HG02763 (cell line): Measurements from ENCODE around the gene PSME3IP1.
"Not testable (repeated sequence)": the region's sequence is repeated elsewhere in the genome, so short reads cannot be mapped to it uniquely, and the experiment has no call there.

Experiments
- ATAC-seq: cut with Tn5 transposase; IDR thresholded peaks from one replicate; pipeline ENCODE4 v1.9.1; 2021; ENCODE audit warnings: mild to moderate bottlenecking, moderate library complexity; ENCODE audit not compliant: unreplicated experiment

PSME3IP1 gene

DNA sequence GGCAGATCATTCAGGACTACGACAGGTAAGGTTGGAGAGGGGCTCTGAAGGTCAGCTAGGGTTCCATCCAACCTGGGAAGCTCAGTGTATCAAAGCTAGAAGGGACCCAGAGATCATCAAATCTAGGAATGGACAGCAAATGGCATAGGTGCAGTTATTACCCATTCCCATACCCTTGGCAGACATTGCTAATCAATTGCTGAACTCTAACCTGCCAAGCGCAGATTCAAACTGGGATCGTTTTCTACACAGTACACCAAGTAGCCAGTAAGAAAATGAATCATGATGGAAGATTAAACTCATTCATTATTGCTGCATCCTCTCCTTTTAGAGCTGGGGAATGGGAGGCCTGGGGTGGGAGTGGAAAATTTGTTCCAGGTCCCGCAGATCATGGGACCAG lies 59.9 kb downstream of the PSME3IP1 start:
- no peak for ATAC-seq

DNA sequence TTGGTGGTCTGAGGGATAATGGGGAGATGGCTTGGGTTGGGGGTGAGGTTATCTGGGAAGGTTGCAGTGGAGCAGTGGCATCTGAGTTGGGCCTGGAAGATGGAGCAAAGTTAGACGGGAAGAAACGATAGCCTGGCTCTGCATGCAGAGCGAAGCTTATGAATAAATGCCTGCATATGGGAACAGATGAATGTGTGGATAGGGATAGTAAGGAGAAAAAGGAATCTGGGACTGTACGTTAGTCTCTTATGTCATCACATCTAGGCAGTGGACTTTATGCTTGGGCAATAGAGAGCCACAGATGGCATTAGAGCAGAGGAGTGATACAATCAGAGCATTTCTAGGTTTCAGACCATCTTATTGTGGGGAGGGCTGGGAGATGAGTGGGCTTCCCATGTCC lies 60.5 kb downstream of the PSME3IP1 start:
- no peak for ATAC-seq

DNA sequence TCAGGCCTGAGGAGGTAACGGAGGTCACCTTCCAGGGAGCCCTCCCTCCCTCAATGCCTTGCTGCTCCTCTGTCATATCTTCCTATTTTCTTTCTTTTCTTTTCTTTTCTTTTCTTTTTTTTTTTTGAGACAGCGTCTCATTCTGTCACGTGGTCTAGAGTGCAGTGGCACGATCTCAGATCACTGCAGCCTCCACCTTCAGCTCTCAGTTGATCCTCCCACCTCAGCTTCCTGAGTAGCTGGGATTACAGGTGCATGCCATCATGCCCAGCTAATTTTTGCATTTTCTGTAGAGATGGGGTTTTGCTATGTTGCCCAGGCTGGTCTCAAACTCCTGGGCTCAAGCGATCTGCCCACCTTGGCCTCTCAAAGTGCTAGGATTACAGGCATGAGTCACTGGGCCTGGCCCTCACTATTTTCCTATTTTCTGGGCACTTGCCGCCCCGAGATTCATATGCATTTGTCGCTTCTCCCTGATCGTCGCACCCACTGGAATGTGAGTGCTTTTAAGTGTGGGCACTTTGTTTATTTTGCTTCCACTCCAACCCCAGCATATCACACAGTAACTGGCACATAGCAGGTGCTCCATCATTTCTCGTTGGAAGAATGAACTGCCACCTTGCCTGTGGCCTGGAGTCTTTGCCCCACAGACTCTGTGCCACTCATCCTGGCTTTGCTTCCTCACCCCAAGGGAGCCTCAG lies 61.7 kb downstream of the PSME3IP1 start:
- ATAC-seq, result no peak

DNA sequence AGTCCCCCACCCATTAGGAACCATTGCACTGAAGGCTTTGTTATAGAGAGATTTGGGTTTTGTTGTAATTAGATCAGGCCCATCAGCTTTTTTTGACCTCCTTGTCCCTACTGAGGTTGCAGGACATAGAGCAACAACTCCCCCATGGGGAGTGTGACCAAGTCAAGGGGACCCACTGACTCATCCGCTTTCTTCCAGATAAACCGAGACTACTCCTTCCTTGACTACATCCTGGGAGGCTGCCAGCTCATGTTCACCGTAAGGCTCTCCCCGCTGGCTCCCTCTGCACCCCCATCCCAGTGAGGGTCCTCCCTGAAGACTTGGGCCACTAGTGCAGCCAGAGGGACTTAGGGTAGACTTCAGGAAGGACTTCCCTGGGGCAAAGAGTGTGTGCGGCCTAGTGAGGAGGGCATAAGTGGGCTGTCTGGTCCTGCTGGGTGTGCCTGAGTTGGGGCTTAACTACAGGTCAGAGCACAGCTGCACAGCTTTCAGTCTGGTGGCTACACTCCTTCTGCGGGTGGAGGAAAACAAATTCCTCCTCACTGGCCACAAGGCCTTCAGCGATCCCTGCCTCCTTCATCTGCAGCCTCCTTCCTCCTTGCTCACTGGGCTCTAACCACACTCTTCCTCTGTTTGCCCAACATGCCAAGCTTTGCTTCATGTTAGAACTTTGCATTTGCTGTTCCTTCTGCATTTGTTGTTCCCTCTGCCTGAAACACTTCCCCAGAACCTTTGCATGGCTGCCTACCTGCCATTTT lies 62.4 kb downstream of the PSME3IP1 start:
- no peak for ATAC-seq

DNA sequence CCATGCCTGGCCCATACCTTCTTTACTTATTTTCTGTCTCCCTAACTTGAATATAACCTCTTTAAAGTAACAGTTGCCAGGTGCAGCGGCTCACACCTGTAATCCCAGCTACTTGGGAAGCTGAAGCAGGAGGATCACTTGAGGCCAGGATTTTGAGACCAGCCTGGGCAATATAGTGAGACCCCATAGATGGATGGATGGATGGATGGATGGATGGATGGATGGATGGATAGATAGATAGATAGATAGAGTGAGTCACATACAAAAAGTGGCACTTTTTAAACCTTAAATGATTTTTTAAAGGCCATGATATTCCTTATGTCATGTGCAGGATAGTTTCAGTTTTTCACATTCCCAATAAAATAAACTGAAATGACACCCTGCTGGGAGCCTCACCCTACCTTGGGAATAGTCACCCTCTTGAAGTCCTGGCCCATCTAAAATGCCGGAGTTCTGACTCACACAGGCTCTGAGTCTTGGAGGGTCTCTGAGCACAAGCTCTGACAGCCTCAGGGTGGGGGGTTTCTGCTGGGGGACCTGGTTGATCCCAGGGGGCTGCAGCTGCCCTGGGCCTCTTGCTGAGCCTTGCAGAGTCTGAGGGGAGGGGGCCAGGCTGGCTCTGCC lies 67.3 kb downstream of the PSME3IP1 start:
- ATAC-seq, result no peak

DNA sequence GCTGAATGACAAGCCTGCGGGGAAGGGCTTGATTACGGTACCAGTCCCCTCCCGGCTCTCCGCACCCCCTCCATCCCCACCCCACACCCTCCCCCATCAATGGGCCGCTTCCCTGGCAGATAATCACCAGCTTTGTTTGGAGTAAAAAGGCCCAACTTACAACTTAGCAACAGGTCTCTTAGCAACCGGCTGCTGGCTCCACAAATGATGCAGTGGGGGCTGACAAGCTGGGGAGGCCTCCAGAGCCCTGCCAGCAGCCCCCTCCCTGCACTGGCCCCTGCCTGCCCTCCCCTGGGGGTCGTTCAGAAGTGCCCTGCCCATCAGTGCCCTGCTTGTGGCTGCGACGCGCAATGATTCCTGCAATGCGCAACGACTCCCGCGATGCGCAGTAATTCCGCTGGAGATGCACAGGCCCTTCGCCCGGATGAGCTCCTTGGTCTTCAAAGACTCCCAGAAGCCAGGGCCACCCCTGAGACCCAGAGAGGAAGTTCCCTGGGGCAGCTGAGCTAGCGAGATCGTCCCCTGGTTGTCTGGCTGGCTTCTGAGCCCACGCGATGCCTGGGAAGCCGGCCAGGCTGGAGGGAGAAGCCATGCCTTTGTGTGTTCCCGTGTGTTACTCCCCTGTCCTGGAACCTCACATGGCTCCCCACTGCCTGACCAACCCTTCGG lies 70.2 kb downstream of the PSME3IP1 start:
- ATAC-seq, result no peak

GRCh38 chr16:57115168-57115513 lies 70.7 kb downstream of the PSME3IP1 start:
- no peak for ATAC-seq

- ATAC-seq, result no peak
Observed at GRCh38 chr16:57113664-57114063, 72.2 kb downstream of the PSME3IP1 start.

DNA sequence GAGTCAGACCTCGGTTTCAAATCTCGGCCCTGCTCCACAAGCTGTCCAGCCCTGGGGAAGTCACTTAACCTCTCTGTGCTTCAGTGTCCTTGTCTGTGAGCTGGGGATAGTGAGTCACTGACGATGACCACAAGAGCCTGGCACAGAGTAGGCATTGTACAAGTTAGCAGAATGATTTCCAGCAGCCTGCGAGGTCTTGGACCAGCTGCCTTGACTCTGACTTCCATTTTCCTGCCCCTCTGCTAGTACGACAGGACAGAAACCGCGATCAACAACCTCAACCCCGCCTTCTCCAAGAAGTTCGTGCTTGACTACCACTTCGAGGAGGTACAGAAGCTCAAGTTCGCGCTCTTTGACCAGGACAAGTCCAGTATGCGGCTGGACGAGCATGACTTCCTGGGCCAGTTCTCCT lies 72.8 kb downstream of the PSME3IP1 start:
- ATAC-seq, result no peak

- no peak for ATAC-seq
Observed at GRCh38 chr16:57112403-57113041, 73.3 kb downstream of the PSME3IP1 start.

GRCh38 chr16:57111420-57111819 lies 74.4 kb downstream of the PSME3IP1 start:
- ATAC-seq, result no peak

DNA sequence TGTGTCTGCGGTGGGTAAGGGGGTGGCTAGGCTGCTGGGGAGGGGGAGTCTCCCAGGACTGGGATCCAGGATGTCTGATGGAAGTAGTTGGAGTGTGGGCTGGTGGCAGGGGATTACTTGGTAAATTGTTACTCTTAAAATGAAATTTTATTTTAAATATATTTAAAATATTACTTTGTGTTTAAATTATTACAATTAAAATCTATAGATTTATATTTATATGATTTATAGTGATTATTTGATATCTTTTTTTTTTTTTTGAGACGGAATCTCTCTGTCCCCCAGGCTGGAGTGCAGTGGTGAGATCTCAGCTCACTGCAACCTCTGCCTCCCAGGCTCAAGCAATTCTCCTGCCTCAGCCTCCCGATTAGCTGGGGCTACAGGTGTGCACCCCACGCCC lies 74.9 kb downstream of the PSME3IP1 start:
- ATAC-seq, result no peak

GRCh38 chr16:57109259-57110105 lies 76.4 kb downstream of the PSME3IP1 start:
- not testable (repeated sequence) for ATAC-seq

DNA sequence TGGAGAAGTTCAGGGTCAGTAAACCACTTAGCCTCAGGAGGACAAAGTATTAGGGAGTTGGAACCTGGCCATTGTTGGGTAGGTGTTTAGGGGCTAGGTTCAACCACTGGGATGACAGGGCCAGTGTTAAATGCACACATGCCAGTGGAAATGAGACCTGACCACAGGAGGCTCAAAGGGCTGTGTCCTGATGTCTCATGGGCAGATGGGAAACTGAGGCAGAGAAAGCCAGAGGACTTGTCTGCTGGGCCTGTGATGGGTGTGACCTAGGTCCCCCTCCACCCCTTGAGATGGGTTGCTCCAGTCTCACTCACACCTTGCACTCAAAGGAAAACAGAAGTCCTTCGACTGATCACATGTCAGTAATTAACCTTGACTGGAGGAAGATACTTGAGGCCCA lies 77.4 kb downstream of the PSME3IP1 start:
- ATAC-seq, result no peak

DNA sequence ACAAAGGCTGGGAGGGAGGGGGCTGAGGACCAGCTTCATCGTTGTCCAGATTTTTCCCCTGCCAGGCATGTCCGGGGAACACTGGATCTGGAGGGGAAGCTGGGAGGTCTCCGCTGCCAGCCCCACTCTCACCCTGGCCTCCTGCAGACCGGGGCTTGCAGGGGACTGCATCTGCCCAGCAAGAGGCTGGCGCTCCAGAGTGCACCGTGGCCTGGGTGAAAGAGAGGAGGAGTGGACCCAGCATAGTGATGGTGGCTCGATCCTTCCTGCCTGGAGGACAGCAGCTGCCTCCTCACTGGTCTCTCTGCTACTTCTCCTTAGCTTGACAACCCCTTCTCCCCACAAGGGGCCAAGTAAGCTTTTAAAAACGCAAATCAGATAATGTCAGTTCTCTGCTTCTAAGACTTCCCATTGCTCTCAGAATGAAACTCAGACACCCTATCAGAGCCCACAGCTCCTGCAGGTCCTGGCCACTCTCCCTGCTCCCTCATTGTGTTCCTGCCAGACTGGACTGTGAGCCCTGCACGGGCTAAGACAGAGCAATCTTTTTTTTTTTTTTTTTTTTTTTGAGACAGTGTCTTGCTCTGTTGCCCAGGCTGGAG lies 78.4 kb downstream of the PSME3IP1 start:
- ATAC-seq, result no peak

- ATAC-seq, result no peak
Observed at GRCh38 chr16:57106767-57107166, 79.1 kb downstream of the PSME3IP1 start.

GRCh38 chr16:57105184-57105583 lies 80.7 kb downstream of the PSME3IP1 start:
- ATAC-seq, result no peak

GRCh38 chr16:57104706-57105105 lies 81.1 kb downstream of the PSME3IP1 start:
- ATAC-seq, result no peak

- ATAC-seq, result no peak
Observed at GRCh38 chr16:57102888-57103851, 82.7 kb downstream of the PSME3IP1 start.
